HCT116 (cell line): ENCODE data around the gene LRRFIP1. TPM values are rescaled to one million over a fixed set of nuclear protein-coding genes. Genes with fewer than 3 reads are reported as not detected.

ENCODE experiments used
- ATAC-seq: fragments of 200-7000 bp; cut with Tn5 transposase; 2 replicates; pipeline ENCODE4 v1.9.1; 2020; ENCODE audit warnings: mild to moderate bottlenecking, moderate library complexity
- BruUV-seq: library from RNA; stranded (reverse); fragments of 400-500 nt; replicated peaks from 2 replicates; lab custom pipeline; 2021; lab: Mats Ljungman, UMichigan
- CTCF ChIA-PET: fragments of 300-600 bp; sonication (Branson Sonifier 250); formaldehyde crosslinking; loops from one replicate; lab custom pipeline; 2021; ENCODE audit warnings: antibody characterized with exemption; lab: Charles Lee
- POLR2A ChIA-PET: fragments of 300-600, 350-600 bp; sonication (Branson Sonifier 250); formaldehyde crosslinking; loops from one replicate; lab custom pipeline; 2021; ENCODE audit warnings: antibody characterized with exemption; lab: Charles Lee
- RAD21 ChIA-PET, 2 experiments: fragments of 300-600 bp; sonication (Branson Sonifier 250); formaldehyde crosslinking; loops; one replicate each; lab custom pipeline; 2023; ENCODE audit warnings: low total read pairs in 2 of 2; ENCODE audit not compliant: uncharacterized antibody in 2 of 2, unreplicated experiment in 2 of 2, low non-redundant PET in 1 of 2; lab: Charles Lee
- DNase-seq: peaks from one replicate; pipeline ENCODE4 v3.0.0-alpha.2; 2010; ENCODE audit warnings: low read depth, low spot score
- H2AFZ ChIP-seq: fragments of 200-600 bp; shearing (Covaris generic), sonication (generic); 2 replicates; pipeline ENCODE4 v1.6.1; 2017; ENCODE audit warnings: low read depth, mixed run types, mixed read lengths, antibody characterized with exemption, low read length; ENCODE audit not compliant: poor library complexity, severe bottlenecking
- H3K27ac ChIP-seq: 2 replicates; pipeline ENCODE4 v1.5.1; 2012; ENCODE audit warnings: low read depth, low read length
- H3K27me3 ChIP-seq: fragments of 200-600 bp; sonication (generic); 2 replicates; pipeline ENCODE4 v1.6.1; 2016; ENCODE audit warnings: mixed run types, low read length, mixed read lengths; ENCODE audit not compliant: insufficient read depth
- H3K36me3 ChIP-seq, 2 experiments: fragments of 200-500 bp in 1 of 2; fragments of 200-600 bp in 1 of 2; sonication (Bioruptor generic) in 1 of 2; sonication (generic) in 1 of 2; 2 replicates each; pipeline versions ENCODE4 v1.5.1 to v1.6.1; 2014 to 2016; ENCODE audit warnings: low read length in 2 of 2, inconsistent platforms in 1 of 2, mixed read lengths in 1 of 2, mixed run types in 1 of 2; ENCODE audit not compliant: insufficient read depth in 2 of 2, control insufficient read depth in 1 of 2
- H3K4me1 ChIP-seq, 2 experiments: fragments of 200-600 bp in 1 of 2; sonication (generic) in 1 of 2; 2 replicates each; pipeline versions ENCODE4 v1.5.1 to v1.6.1; 2012 to 2017; ENCODE audit warnings: low read length in 2 of 2, inconsistent platforms in 1 of 2, mild to moderate bottlenecking in 1 of 2, mixed read lengths in 1 of 2, mixed run types in 1 of 2, moderate library complexity in 1 of 2; ENCODE audit not compliant: insufficient read depth in 2 of 2, control insufficient read depth in 1 of 2
- H3K4me2 ChIP-seq: fragments of 200-600 bp; sonication (generic); 2 replicates; pipeline ENCODE4 v1.6.1; 2017; ENCODE audit warnings: mixed run types, low read length, mixed read lengths
- H3K4me3 ChIP-seq, 2 experiments: fragments of 200-600 bp in 1 of 2; sonication (generic) in 1 of 2; replicated peaks in 1 of 2; 2 replicates each; pipeline ENCODE4 v1.5.1; 2011 to 2016; ENCODE audit warnings: low read length in 2 of 2, control low read depth in 1 of 2, low read depth in 1 of 2, mild to moderate bottlenecking in 1 of 2, mixed read lengths in 1 of 2, mixed run types in 1 of 2
- H3K79me2 ChIP-seq: fragments of 200-600 bp; sonication (generic); 2 replicates; pipeline ENCODE4 v1.6.1; 2017; ENCODE audit warnings: mild to moderate bottlenecking, mixed run types, low read length, moderate library complexity, mixed read lengths; ENCODE audit not compliant: insufficient read depth
- H3K9ac ChIP-seq: fragments of 200-600 bp; sonication (generic); 2 replicates; pipeline ENCODE4 v1.6.1; 2016; ENCODE audit warnings: low read length, mixed read lengths
- H3K9me2 ChIP-seq: fragments of 200-600 bp; sonication (generic), shearing (Covaris generic); 2 replicates; pipeline ENCODE4 v1.6.1; 2017; ENCODE audit warnings: mixed run types, mild to moderate bottlenecking, moderate library complexity; ENCODE audit not compliant: insufficient read depth
- H3K9me3 ChIP-seq, 2 experiments: fragments of 200-500 bp in 1 of 2; fragments of 200-600 bp in 1 of 2; sonication (Bioruptor generic) in 1 of 2; sonication (generic) in 1 of 2; 2 replicates each; pipeline ENCODE4 v1.6.1; 2014 to 2017; ENCODE audit warnings: low read length in 2 of 2, mixed read lengths in 2 of 2, inconsistent platforms in 1 of 2, low read depth in 1 of 2, mild to moderate bottlenecking in 1 of 2, mixed run types in 1 of 2, moderate library complexity in 1 of 2; ENCODE audit not compliant: control insufficient read depth in 1 of 2, insufficient read depth in 1 of 2
- H4K20me1 ChIP-seq: fragments of 200-600 bp; sonication (generic), shearing (Covaris generic); 2 replicates; pipeline ENCODE4 v1.6.1; 2017; ENCODE audit warnings: mixed run types, mild to moderate bottlenecking, moderate library complexity; ENCODE audit not compliant: insufficient read depth
- ELF1 ChIP-seq: IDR thresholded peaks from 2 replicates; pipeline ENCODE4 v1.6.1; 2012; ENCODE audit warnings: low read depth, borderline replicate concordance
- EZH2 ChIP-seq: fragments of 200-600 bp; sonication (generic); IDR thresholded peaks from 2 replicates; pipeline ENCODE4 v1.6.1; 2017; ENCODE audit warnings: antibody characterized with exemption, mixed run types
- EZH2phosphoT487 ChIP-seq: fragments of 200-600 bp; IDR thresholded peaks from 2 replicates; pipeline ENCODE4 v1.6.1; 2018; ENCODE audit warnings: antibody characterized with exemption, borderline replicate concordance
- FOSL1 ChIP-seq: IDR thresholded peaks from 2 replicates; pipeline ENCODE4 v1.6.1; 2012; ENCODE audit warnings: low read depth
- JUND ChIP-seq: IDR thresholded peaks from 2 replicates; pipeline ENCODE4 v1.6.1; 2012
- POLR2AphosphoS5 ChIP-seq: IDR thresholded peaks from 2 replicates; pipeline ENCODE4 v1.6.1; 2011; ENCODE audit warnings: mild to moderate bottlenecking, low read depth, low read length, moderate library complexity
- RAD21 ChIP-seq: IDR thresholded peaks from 2 replicates; pipeline ENCODE4 v1.6.1; 2012; ENCODE audit warnings: low read depth, mild to moderate bottlenecking
- SIN3A ChIP-seq: IDR thresholded peaks from 2 replicates; pipeline ENCODE4 v1.6.1; 2012; ENCODE audit warnings: low read depth
- SP1 ChIP-seq: IDR thresholded peaks from 2 replicates; pipeline ENCODE4 v1.6.1; 2012; ENCODE audit warnings: low read depth
- TCF7L2 ChIP-seq: IDR thresholded peaks from 2 replicates; pipeline ENCODE4 v1.7.0; 2011; ENCODE audit warnings: borderline replicate concordance, inconsistent platforms; ENCODE audit not compliant: insufficient read depth, insufficient read length; ENCODE audit errors: extremely low read depth
- ZNF274 ChIP-seq: fragments of 200-500 bp; sonication (Bioruptor generic); IDR thresholded peaks from 2 replicates; pipeline ENCODE4 v1.6.1; 2014; ENCODE audit warnings: mild to moderate bottlenecking, low read depth, low read length, inconsistent platforms
- intact Hi-C: fragments of 100-400 bp; cut with micrococcal nuclease; formaldehyde crosslinking; loops from 2 replicates; pipeline ENCODE4 v1.10.0; 2022
- total RNA-seq: library from RNA; stranded (reverse); gene quantifications from one replicate; pipeline ENCODE4 v1.2.1, GENCODE V29; 2021; ENCODE audit not compliant: unreplicated experiment

Gene LRRFIP1
- total RNA-seq, 1 experiment from 2014 or later, result 76.9 TPM

- H3K36me3 ChIP-seq, result no peaks in the 10 kb centered on the region
- no peaks in the 10 kb centered on the region for H3K4me1 ChIP-seq
- TF ChIP-seq ZNF274 (no peak), EZH2phosphoT487 (no peak), RAD21 (no peak), TCF7L2 (no peak), FOSL1 (no peak), EZH2 (no peak), SP1 (no peak), ELF1 (no peak)
- H4K20me1 ChIP-seq, result no peaks in the 10 kb centered on the region
- ChIA-PET POLR2A (no interaction called here), RAD21 (no interaction called here), CTCF (no interaction called here)
- DNase-seq (no peak), ATAC-seq (no peak)
- H3K27me3 ChIP-seq, result no peaks in the 10 kb centered on the region
- no TSS peak for BruUV-seq
- H3K4me3 ChIP-seq, result no peak overlapping the region
- H3K79me2 ChIP-seq, result no peaks in the 10 kb centered on the region
- H3K9ac ChIP-seq, result no peak overlapping the region
- no peaks in the 10 kb centered on the region for H3K9me3 ChIP-seq
- no peaks in the 10 kb centered on the region for H3K9me2 ChIP-seq
- no peak overlapping the region for H3K4me2 ChIP-seq
- intact Hi-C loops, result no loop called here
- no peak overlapping the region for H3K27ac ChIP-seq
- H2AFZ ChIP-seq, result no peak overlapping the region
These were observed 189.1 kb downstream of the LRRFIP1 start for GRCh38 chr2:237816531-237816930.

- ChIA-PET CTCF (no interaction called here), RAD21 (no interaction called here), POLR2A (no interaction called here)
- Histone ChIP-seq H3K9me2 (no peaks in the 10 kb centered on the region), H2AFZ (no peak overlapping the region), H3K27me3 (no peaks in the 10 kb centered on the region), H3K36me3 (no peaks in the 10 kb centered on the region), H4K20me1 (no peaks in the 10 kb centered on the region), H3K79me2 (no peaks in the 10 kb centered on the region), H3K4me1 (no peaks in the 10 kb centered on the region), H3K9me3 (no peaks in the 10 kb centered on the region), H3K9ac (no peak overlapping the region), H3K4me2 (no peak overlapping the region), H3K4me3 (no peak overlapping the region), H3K27ac (no peak overlapping the region)
- no peak for ATAC-seq
- TF ChIP-seq SIN3A (no peak), POLR2AphosphoS5 (no peak), EZH2 (no peak), JUND (no peak)
- intact Hi-C loops, result no loop called here
- no TSS peak for BruUV-seq
- no peak for DNase-seq
These were observed 190.7 kb downstream of the LRRFIP1 start for GRCh38 chr2:237818066-237818473.
